Inflammatory macrophage treated with lipopolysaccharide for 4 hours (primary cell): ENCODE results near the gene IKZF1.

Source experiments
- DNase-seq: peaks from one replicate; pipeline ENCODE4 v3.0.0-alpha.2; 2020

Gene IKZF1

GRCh38 chr7:50379539-50379938, 75.0 kb downstream of the IKZF1 start:
- DNase-seq, result no peak

- no peak for DNase-seq
These were observed 77.9 kb downstream of the IKZF1 start for GRCh38 chr7:50382455-50382854.

- no peak for DNase-seq
These were observed 82.8 kb downstream of the IKZF1 start for GRCh38 chr7:50387351-50387750.

- DNase-seq, result no peak
These were observed 85.4 kb downstream of the IKZF1 start for GRCh38 chr7:50389961-50390360.

GRCh38 chr7:50391386-50391785, 86.9 kb downstream of the IKZF1 start:
- DNase-seq, result no peak

- DNase-seq, result no peak
These were observed 88.6 kb downstream of the IKZF1 start for GRCh38 chr7:50393076-50393475.

GRCh38 chr7:50393547-50394252, 89.2 kb downstream of the IKZF1 start:
- DNase-seq, result no peak

- no peak for DNase-seq
These were observed 89.8 kb downstream of the IKZF1 start for GRCh38 chr7:50394315-50394714.

GRCh38 chr7:50396856-50397255, 92.3 kb downstream of the IKZF1 start:
- no peak for DNase-seq

- DNase-seq, result no peak
These were observed 92.9 kb downstream of the IKZF1 start for GRCh38 chr7:50397320-50397970.

GRCh38 chr7:50397971-50398324, 93.4 kb downstream of the IKZF1 start:
- no peak for DNase-seq

- DNase-seq, result no peak
These were observed 94.7 kb downstream of the IKZF1 start for GRCh38 chr7:50399206-50399605.

- DNase-seq, result no peak
These were observed 95.1 kb downstream of the IKZF1 start for GRCh38 chr7:50399635-50400034.

GRCh38 chr7:50400114-50400513, 95.6 kb downstream of the IKZF1 start:
- no peak for DNase-seq

GRCh38 chr7:50404392-50404791, 99.9 kb downstream of the IKZF1 start:
- DNase-seq, result no peak

- peak; percentile 60 for DNase-seq
These were observed 100.7 kb downstream of the IKZF1 start for GRCh38 chr7:50405221-50405620.

- no peak for DNase-seq
These were observed 102.4 kb downstream of the IKZF1 start for GRCh38 chr7:50406935-50407334.

- DNase-seq, result peak; percentile 94
These were observed 105.6 kb downstream of the IKZF1 start for GRCh38 chr7:50409856-50410745.

GRCh38 chr7:50411332-50411731, 106.8 kb downstream of the IKZF1 start:
- DNase-seq, result no peak

GRCh38 chr7:50412973-50413372, 108.5 kb downstream of the IKZF1 start:
- peak; percentile 72 for DNase-seq

- peak; percentile 39 for DNase-seq
These were observed 109.0 kb downstream of the IKZF1 start for GRCh38 chr7:50413561-50413960.

- no peak for DNase-seq
These were observed 111.4 kb downstream of the IKZF1 start for GRCh38 chr7:50415844-50416364.

GRCh38 chr7:50416527-50417182, 112.1 kb downstream of the IKZF1 start:
- DNase-seq, result peak; percentile 95
